T-helper 2 cell treated with Interferon-gamma antibody and Interleukin-4, amounts not matched to agents 100 ng/mL and 5 ng/mL, for 36 hours (primary cell): ENCODE results near the gene RERG. TPM values are rescaled to one million over a fixed set of nuclear protein-coding genes. Genes with fewer than 3 reads are reported as not detected.

ENCODE experiments used
- intact Hi-C: fragments of 100-400 bp; cut with micrococcal nuclease; formaldehyde crosslinking; loops from one replicate; pipeline ENCODE4 v1.15.1; 2023
- total RNA-seq: library from RNA; stranded (reverse); gene quantifications from 2 replicates; pipeline ENCODE4 v1.2.3, GENCODE V29; 2022

The RERG gene, protein sequence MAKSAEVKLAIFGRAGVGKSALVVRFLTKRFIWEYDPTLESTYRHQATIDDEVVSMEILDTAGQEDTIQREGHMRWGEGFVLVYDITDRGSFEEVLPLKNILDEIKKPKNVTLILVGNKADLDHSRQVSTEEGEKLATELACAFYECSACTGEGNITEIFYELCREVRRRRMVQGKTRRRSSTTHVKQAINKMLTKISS
- not detected in 2 replicates for total RNA-seq

DNA sequence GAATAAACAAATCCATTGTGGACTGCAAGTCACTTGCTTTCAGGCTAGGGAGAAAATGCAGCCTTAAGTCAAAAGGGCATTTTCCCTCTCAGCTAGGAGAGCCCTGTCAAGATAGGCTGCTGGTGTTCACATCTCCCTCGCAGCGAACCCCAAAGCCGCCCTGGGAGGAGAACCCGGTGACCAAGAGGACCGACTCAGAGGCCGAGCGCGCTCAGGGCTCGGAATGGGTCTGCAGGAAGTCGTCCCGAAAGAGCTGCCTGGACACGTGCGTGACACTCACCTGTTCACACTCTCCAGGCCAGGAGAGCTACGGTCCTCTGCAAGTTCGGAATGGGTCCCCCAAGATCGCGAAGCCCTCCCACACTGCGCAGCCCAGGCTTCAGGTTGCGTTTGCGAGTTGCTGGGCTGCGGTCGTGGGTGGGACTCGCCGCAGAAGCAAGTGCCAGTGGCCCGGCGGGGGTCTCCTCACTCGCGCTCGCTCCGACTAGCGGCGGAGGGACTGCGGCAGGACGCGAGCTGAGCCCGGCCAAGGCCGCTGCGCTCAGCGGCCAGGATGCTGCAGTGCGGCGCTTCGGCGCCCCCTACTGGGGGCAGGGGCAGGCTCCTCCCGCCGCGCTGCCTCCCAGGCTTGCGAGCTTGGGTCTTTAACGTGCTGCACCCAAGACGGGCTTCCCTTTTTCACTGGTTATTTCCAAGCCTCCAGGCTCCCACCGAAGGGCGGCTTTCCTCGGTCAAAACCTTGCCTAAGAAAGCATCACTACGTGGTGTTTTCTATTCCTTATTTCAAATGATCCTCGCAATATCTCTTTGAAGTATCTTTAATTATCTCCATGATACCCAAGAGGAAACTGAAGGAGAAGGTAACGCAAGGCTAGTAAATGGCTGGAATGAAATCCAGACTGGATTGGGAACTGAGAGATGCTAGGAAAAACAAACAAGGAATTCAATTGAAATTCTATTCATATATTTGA, at the start of gene RERG:
Gene RERG (minus strand): TSS at position 503 of the 971 bp plus-strand sequence. CDS start 3,928 bp downstream, outside the sequence.
- intact Hi-C loops = loop anchor here (1.0 to 10.0 kb wide), 5 partner anchors 219 to 586 kb away; no protein-coding TSS in a partner anchor

DNA sequence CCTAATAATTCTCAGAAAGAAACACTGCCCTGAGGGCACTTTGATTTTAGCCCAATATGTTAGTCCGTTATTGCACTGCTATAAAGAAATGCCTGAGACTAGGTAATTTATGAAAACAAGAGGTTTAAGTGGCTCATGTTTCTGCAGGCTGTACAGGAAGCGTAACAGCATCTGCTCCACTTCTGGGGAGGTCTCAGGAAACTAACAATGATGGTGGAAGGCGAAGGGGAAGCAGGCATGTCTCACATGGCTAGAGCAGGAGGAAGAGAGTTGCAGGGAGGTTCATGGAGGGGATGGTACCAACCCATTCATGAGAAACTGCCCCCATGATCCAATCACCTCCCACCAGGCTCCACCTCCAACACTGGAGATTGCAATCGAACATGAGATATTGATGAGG, 49.4 kb upstream of the RERG start:
- intact Hi-C loops = no loop called here

DNA sequence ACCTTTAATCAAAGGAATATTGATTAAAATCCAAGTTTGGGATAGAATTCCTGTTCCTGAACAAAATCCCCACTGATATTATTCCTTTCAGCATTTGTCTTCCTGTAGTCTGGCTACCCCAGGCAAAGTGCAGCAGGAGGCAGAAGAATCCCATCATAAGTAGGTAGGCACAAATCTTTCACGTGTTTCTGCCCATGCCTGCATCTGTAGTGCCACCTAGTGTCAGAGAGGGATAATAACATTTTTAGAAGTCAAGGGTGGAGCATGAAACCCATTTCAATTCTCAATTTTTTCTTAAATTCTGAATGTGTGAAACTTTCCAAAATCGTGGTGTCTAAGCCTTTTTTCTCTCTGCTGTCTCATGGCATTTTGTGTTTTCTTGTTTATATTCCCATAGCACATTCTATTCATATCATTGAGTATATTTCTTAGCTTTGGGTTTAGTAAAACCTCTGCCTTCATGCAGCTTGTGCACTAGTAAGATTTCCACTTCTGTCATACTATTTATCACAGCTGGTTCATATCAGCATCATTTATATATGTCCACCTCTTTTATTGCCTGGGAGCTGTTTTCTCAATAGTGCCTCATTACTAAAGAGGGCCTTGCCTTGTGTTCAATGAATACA, 47.8 kb upstream of the RERG start:
- intact Hi-C loops = loop anchor here (2.0 kb wide), 2 partner anchors 254 to 546 kb away; no protein-coding TSS in a partner anchor

DNA sequence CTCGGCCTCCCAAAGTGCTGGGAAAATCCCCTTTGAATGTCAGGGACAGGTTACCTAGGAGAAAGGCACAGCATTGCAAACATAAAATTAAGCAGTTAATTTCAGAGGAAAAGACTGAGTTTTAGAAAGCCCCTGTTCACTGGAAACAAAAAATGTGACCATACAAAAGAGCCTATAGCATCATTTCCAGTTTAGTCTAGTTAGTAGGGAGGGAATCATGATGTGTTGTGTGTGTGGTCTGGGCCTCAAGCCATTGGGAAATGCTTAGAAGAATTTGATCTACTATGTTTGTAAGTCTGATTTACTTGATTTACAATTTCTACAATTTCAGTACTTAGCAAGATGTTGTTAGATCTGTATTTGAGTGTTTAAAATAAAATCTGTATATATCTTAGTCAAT, 47.1 kb upstream of the RERG start:
- intact Hi-C loops = loop anchor here (2.0 kb wide), 2 partner anchors 254 to 546 kb away; no protein-coding TSS in a partner anchor

DNA sequence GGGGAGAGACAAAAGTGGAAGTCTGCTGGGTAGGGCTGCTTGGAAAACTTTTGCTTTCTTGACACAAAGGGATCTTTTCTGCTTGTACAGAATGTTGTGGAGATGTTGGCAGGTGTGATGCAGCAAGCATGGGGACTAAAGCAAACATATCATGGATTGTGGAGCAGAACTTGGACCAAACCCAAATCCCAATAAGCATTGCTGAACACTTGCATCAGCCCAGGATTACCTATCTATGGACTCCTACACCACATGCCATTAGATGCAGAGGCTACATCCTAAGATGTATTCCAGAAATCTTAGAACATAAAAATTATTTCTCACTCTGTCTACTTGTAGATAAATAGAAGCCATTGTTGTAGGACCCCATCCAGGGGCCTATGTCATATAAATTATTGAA, 44.7 kb upstream of the RERG start:
- intact Hi-C loops = no loop called here

DNA sequence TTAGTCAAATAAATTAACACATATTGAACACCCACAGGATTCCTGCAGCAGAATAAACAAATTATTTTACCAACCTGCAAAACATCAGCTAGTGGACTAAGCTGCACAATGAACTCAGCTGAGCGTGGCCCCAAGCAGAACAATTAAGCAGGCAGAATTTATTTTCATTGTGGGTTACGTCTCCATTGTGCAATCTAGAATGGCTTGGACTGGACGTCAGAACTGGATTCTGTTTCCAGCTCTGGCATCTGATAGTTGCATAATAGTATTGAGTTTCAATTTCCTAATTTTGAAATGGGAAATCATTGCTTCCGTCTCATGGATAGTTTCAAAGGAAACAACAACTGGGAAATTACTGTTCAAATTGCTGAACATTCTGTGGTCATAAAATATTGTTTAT, 35.5 kb upstream of the RERG start:
- intact Hi-C loops = no loop called here

DNA sequence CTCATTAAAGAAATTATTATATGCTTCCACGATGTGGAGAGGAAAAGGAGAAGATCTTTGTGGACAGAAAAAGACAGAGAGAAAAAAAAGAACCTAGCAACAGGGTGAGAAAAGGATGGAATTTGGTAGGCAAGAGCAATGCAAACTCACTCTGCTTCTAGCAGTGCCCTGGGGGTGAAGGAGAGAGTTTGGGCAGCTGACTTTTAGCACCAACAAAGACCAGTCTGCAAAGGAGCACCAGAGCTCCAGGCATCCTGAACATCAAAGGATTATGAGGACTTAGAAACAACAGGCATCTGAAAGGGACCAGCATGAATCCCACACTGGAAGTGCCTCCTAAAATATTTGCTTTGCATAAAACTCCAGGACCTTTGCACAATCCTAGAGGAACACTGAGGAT, 32.8 kb upstream of the RERG start:
- intact Hi-C loops = no loop called here

DNA sequence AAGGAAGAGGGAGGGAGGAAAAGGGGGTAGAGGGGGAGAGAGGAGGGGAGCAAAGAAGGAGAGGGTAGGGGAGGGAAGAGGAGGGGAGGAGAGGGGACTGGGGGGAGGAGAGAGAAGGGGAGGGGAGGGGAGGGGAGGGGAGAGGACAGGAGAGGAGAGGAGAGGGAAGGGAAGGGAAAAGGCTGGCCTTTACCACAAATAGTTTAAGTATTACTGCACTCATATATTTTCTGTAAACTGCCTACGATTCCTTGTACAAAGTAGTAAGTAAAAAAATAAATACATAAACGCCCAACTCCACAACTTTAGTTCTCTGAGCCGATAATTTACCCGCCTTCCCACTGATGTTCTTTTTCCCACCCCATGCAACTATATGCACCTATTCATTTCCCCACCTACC, 23.7 kb upstream of the RERG start:
- intact Hi-C loops = no loop called here

DNA sequence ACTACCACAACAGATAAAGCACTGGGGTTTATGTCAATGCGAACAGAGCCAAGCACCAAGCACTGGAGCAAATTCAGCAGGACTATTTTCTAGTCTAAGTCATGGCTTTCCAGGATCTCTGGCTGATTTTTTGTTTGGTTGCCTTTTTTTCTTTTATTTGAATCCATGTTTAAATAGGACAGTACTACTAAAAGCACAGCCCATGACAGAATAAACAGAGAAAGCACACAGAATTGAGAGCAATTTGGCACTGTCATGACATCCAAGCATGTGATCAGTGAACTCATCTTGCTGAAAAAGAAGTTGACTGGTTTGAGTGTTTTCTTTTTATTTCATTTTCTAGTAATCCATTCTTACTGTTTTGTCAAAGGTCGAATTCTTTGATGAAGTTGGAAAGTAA, 23.1 kb upstream of the RERG start:
- intact Hi-C loops = no loop called here

DNA sequence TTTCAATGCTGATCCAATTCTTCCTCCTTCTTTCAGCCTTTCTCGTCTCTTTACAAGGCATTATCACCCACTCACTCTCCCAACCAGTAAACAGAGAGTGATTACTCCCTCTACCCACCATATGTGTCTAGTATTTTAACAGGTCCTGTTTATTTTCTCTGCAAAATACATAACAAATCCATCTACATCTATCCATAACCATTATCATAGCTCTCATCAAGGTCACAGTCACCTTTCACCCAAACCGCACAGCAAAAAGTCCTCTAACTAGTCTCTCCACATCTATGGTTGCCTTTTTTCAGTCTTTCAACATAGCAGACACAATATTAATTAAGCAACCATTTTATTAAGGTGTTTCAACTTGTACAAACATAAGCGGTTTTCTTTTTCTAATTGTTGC, 21.9 kb upstream of the RERG start:
- intact Hi-C loops = no loop called here

DNA sequence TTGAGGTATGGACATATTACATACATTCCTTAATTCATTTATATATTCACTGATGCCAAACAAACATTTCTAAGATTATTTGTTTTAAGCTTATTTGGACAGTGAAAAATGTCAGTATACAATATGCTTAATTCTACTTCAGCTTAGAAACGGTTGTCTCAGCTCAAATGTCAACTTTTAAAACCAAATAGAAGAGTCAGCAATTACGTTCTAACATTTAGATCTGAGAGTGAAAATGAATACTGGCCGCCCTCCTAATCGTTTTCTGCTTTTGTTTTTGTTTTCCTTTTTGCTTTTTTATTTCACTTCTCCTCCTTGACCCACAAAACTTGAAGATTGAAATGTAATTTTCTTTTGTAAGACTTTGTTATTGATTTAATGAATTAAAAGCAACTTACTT, 19.7 kb upstream of the RERG start:
- intact Hi-C loops = no loop called here

DNA sequence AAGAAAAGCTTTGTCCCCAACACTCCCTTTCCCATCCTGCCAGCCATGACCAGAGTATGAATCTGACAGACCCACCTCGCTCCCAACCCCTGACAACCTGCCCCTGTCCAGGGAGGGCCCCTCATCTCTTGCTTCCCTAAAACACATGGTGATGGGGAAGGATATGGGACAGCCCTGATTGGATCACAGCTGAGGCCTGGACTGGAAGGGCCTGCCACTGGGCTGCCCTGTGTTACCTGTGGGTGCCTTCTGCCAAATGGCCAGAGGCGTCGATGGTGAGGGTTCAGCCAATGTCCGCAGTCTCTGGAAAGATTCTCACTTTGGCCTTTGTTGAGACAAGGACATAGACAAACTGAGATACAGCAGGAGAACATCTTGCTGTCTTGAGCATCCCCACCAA, 13.3 kb upstream of the RERG start:
- intact Hi-C loops = no loop called here

DNA sequence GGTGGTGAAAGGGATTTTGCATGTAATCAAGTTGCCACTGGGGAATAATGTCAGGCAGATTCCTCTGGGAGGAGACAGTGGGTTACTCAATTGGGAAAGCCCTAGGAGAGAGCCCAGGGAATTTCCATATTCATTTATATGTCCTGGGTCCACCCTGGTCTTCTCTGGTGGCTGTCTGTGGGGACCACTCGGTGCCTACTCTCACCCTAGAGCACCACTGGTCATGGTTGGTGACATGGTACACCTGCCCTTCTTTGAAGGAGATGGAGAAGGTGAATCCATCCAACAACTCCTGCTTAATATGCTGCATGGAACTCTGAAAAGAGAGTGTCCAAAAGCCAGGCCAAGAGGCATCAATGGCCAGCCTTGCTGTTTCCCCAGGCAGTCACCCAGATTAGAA, 12.8 kb upstream of the RERG start:
- intact Hi-C loops = no loop called here

DNA sequence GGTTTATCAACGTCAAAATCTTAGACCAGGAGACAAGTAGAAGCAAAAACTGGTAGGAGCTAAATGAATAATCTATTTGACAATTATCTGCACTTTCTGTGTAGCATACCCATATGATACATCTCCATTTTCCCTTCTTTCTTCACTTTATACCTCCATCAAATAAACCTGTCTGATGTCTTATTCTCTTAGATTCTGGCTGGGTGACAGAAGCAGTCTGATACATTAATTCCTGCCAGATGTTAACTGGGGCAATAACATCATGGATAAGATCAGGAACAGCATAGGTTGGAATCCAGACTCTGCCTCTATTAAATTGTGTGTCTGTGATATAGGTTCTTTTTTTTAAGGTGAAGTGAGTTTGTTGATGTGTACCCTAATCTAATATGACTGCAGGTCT, 11.7 kb upstream of the RERG start:
- intact Hi-C loops = no loop called here

DNA sequence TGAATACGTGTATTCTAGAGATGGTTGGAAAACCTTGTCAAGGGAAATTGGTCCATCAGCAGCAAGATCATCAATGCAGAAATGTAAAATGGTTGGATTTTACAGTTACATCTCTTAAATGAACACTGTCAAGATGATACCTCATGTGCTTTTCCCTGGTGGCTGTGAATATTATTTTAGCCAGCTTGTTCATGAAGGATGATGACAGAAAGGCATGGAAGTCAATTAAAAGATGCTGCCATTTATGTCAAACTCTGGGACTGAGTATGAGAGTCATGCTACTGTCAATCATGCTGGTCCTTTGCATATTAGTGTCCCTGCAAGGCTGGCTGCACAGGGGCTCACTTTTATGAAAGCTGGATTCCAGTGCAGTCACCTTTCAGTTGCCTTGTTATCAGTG, 10.3 kb upstream of the RERG start:
- intact Hi-C loops = no loop called here

DNA sequence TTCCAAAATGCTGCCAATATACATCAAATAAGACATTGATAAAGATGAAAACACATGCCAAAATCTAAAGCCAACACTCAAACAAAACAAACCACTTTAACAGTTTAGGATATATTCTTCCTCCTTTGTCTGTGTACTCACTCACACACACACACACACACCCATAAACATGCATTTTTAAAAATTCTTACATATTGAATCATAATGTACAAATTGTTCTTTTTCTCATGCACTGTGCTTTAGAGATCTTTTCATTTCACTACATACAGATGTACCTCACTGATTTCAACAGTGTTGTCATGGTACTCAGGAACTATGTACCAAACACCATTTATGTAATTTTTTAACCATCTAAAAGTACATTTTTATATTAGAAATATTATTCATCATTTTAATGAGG, 9.5 kb upstream of the RERG start:
- intact Hi-C loops = no loop called here

DNA sequence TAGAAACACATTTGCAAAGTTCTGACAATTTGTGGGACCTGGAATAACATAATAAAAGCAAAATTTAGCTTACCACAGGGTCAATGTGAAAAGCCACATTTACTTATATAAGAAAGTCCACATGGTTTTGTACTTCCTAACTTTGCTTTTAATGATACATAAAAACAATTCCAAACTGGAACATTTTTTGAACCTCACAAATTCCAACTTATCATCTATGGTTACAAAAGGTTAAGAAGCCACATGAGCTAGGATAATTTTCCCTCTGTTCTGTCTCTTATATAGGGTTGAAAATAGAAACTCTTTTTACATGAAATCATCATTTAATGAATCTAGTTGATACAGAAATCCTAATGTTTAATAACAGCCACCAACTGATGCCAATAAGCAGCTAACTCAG, 8.9 kb upstream of the RERG start:
- intact Hi-C loops = no loop called here

DNA sequence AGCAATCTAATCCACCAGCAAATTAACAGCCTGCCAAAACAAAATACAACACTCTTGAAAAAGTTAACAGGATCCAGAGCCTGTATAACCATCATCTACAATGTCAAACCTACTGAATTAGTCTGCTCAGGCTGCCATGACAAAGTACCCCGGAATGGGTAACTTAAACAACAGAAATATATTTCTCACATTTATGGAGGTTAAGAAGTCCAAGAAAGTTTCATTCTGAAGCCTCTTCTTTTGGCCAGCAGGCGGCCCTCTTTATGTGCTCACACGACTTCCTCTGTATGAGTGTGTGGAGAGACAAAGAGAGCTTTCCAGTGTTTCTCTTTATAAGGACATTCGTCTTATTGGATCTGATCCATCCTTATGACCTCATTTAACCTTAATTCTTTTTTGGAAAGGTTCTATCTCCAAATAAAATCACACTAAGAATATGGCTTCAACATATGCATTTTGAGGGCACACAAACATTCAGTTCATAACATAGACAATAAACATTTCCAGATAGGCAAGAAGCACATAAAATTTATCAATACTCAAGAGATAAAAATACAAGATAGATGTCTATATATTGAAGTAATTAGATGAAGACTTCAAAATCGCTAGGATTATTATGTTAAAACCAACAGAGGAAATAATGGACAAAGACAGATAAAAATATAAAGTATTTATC, 5.9 kb upstream of the RERG start:
- intact Hi-C loops = loop anchor here (1.0 to 10.0 kb wide), 2 partner anchors 295 to 592 kb away; no protein-coding TSS in a partner anchor

DNA sequence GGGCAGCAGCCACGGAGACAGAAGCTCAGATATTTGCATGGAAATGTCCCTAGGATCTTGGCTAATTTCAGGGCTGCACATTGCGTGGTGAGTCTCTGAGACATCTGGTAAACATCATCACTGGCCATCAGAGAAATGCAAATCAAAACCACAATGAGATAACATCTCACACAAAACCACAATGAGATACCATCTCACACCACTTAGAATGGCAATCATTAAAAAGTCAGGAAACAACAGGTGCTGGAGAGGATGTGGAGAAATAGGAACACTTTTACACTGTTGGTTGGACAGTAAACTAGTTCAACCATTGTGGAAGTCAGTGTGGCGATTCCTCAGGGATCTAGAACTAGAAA, 4.6 kb upstream of the RERG start:
- intact Hi-C loops = loop anchor here (10.0 kb wide), 1 partner anchor 591 kb away; no protein-coding TSS in a partner anchor

DNA sequence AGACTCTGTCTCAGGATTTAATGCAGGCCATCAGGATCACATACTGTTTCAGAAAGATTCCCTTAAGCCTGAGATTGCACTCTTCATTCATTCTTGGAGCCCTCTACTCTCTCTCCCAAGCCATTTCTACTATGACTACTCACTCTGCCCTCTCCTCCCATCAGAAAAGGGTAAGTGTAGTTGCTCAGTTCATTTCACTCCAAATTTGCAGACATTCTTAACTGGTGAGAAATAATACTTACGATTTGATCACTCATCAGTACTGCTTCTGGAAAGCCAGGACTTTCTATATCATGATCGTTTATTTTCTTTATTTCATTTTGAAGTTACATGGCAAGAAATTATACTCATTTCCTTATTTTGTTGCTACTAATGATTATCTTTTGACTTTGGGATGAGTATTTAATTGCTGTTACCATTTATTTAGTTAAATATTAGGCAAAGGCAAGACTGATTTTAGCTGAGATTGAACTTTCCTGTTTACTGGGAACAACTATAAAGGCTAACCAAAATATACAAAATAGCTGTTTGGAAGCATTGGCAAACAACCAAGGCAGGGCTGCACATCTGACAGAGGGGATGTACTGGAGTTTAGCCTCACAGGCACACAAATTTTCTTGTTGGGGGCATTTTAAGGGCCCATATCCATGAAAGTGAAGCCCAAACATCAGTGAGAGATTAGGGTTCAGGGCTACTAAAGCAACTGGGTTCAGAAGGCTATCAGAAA, 4.1 kb upstream of the RERG start:
- intact Hi-C loops = loop anchor here (10.0 kb wide), 1 partner anchor 590 kb away; no protein-coding TSS in a partner anchor

DNA sequence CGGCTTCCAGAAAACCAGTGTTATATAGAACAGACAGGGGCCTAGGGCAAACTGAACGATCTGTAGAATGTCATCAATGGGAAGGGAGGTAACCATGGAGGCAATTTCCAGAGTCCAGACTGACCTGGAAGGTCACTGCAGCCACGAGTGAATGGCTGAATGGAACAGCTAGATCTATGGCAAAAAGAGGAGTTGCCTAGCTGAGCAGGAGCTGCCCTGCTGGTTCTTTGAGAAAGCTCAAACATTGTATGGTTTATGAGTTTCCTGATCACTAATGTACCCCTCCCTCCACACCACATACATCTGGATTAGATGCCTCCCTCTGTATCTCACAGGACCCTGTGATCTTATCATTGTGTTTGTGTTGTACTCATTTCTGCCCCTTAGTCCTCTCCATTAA, 1.0 kb upstream of the RERG start:
- intact Hi-C loops = loop anchor here (5.0 to 10.0 kb wide), 4 partner anchors 220 to 587 kb away; no protein-coding TSS in a partner anchor
